Measurements from ENCODE around the gene ZIC4.

ZIC4 gene

GRCh38 chr3:147404000-147404799 is 2.1 kb downstream of the ZIC4 start:
- DNase-seq = no peak

- DNase-seq = no peak
These were observed 2.8 kb downstream of the ZIC4 start for GRCh38 chr3:147403511-147403910.

DNA sequence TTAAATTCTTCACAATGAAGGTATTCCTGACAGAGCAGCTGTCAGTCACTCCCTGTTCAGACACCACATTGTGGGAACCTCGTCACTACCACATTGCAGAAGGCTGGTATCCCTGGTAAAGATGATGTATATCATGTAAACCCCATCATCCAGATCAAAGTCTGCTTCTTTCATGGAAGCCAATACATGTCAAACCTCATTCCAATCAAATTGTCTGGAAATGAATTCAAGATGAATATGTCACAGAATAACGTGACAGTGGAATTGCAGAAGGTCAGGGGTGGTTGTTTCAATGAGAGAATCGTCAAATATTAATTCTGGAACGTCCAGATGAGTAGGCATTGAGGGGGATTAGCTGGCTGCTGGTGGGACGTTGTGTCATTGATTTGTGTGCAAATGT is 4.2 kb downstream of the ZIC4 start:
- DNase-seq = no peak

DNA sequence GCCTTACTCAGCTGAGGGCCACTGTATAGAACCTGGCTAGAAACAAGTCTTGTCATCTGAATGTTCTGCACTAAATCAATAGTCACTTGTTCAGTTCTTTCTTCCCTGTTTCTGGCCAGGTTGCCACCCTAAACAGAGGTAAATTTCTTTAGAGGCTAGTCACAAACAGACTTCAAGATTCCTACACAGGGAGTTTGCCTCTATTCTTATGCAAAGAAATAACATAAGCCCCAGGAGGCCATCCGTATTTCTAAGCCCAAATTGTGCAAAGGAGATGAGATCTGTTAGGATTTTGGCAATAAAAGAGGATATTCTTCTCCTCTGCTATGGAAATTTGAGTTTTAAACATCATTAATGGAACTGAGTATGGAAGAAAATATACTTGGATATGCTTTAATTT is 4.9 kb downstream of the ZIC4 start:
- DNase-seq = no peak

DNA sequence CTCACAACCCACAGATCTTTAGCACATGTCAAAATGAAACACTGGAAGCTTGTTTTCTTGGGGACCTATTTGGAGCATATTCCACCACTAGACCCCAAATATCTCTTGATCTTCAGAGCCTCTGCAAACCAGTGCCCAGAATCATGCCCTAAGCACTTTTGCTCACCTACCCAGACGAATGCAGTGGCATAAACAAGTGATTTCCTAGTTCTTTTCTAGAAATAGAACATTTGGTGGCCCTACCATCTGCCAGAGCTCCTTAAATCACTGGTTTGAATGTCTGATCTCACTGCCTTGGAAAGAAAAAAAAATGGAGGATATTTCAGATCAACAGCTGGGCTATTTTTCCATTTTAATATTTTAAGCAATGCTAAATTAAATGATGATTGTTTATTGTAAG is 5.3 kb downstream of the ZIC4 start:
- no peak for DNase-seq

DNA sequence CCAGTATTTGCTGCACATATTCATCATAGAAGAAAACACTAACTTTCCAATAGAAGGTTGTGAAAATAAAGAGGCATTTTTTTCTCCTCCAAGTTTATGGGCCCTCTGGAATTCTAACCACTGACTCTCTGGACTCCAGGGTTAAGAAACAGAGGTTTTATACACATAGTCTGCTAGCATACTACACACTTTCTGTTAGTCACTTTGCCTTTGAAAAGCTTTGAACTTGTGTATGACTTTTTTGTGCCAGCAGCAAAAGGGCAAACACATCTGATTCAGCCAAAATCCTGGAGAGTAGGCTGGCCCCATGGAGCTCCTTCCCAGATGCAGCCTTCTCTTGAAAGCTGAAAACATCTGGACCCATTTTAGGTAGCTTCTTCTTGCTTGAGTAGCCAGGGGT is 6.2 kb downstream of the ZIC4 start:
- DNase-seq = no peak

GRCh38 chr3:147398813-147399534 is 7.4 kb downstream of the ZIC4 start:
- no peak for DNase-seq

DNA sequence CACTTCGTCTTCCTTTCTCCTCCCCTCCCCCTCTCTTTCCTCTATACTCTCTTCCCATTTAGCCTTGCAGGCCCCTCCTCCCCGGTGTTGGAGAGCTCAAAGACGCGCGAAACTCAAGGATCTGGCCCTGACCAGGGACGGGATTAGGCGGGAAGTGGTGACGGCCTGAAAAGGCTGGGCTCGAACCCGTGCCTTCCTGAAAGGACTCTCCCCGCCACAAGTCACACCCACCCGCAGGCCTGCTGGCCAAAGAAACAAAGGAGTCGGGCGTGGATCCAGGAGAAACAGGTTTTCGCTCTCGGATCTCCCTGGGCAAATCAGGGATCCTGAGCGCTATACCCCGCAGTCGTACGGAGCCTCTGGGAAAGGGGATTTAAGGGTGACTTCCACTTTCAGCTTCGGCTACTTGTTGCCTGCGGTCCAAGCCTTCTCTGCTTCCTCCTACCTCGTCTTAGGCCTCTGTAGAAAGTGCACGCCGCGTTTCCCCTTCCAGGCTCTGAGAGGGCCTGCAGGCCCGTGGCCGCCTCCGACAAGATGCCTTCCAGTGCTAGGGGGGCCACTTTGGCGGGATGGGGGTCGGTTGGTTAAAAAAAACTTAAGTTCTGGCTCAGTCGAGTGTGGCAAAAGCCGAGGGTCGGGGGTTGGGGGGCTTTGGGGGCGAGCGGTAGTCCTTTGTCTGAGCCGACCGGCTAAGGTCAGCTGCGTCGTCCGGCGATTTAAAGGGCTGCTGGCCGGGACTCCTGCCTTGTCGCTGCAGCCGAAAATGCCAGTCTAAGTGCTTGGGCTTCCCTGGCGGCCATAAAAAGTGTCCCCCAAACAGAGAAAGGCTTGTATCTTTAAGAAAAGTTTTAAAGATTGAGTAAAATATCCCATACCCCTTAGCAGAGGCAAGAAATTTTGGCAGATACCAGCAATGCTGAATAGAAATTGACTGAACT is 8.2 kb downstream of the ZIC4 start:
- DNase-seq = no peak

- no peak for DNase-seq
These were observed 9.0 kb downstream of the ZIC4 start for GRCh38 chr3:147397155-147397874.

DNA sequence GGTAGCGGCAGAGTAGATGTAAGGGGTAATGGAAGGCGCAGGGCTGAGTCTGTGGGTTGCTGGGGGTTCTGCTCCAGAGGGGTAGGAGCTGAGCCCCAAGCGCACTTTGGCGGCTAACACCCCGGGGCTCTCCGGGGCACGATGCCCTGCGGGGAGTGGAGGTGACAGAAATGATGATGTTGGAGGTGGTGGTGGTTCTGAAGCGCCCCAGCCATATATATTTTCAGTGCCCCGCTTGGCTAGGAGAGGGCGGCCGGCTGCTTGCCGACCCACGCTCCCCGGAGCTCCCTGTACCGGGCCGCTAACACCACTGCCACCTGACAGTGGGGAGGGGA is 9.7 kb downstream of the ZIC4 start:
- no peak for DNase-seq

DNA sequence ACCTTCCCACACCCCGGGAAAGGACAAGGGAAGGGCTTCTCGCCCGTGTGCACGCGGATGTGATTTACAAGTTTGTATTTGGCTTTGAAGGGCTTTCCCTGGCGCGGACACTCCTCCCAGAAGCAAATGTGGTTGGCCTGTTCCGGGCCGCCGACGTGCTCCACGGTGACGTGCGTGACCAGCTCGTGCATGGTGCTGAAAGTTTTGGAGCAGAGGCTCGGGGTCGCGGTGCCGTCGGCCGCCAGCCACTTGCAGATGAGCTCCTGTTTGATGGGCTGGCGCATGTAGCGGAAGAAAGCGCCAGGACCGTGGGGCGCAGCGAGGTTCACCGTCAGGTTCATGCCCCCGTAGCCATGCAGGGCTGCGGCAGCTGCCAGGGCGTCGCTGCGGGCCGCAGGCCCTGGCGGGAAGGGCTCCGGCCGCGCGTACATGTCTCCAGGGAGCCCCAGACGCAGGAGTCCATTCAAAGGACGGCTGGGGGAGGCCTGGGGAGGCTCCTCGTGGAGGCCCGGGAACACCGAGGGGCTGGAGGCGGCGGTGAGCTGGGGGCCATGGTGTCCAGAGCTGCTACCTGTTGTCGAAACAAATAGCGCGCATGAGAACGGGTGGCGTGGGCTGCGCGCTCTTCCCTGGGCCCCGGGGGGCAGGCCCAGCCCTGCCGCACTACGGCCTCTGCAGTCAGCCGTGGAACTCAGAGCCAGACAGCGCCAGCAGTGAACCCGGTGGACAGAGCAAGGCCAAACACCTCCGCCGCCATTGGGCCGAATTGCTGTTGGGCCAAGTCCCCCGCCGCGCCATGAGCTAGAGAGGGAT is 10.2 kb downstream of the ZIC4 start:
- DNase-seq = no peak

GRCh38 chr3:147394884-147395225 is 11.5 kb downstream of the ZIC4 start:
- no peak for DNase-seq

- DNase-seq = no peak
These were observed 12.1 kb downstream of the ZIC4 start for GRCh38 chr3:147393943-147394883.

GRCh38 chr3:147393261-147393942 is 12.9 kb downstream of the ZIC4 start:
- no peak for DNase-seq

GRCh38 chr3:147392625-147392946 is 13.8 kb downstream of the ZIC4 start:
- DNase-seq = no peak

GRCh38 chr3:147391781-147392624 is 14.3 kb downstream of the ZIC4 start:
- DNase-seq = no peak

DNA sequence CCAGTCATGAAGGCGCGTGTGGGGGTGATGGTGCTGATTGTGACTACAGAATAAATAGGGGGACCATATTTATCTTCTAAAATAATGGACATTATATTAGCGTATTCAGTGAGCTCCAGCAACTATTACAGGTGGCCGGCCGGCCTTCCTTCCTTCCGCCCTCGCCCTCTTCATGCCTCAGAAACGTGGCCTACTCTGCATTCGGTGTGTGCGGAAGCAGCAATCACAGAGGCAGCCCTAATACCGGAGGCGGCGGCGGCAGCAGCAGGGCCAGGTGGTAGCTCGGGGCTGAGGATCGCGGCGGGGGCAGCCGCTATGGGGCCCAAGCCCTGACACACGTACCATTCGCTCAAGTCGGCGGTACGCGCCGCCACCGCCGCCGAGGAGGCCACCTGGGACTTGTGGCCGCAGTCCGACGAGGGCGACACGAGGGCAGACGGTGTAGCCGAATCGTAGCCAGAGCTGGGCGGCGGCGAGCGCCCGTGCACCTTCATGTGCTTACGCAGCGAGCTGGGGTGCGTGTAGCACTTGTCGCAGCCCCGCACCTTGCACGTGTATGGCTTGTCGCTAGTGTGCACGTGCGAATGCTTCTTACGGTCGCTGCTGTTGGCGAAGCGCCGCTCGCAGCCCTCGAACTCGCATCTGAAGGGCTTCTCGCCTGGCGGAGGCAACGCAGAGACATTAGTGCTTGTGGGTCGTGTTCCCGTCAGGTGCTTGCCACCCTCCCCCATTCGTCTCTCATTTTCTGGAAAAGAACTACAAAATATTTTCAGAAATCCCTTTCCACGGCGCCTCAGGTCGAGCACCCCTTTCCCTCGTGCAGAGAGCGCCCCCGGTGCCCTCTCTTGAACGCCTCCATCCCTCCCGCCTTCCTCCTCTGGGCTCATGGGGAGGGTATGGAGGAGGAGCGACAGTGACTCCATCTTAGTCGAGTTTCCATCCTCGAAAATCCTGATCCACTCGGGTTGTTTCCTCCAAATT is 15.5 kb downstream of the ZIC4 start:
- DNase-seq = no peak

- DNase-seq = no peak
These were observed 16.6 kb downstream of the ZIC4 start for GRCh38 chr3:147389717-147390116.
